NT2/D1 (cell line): ENCODE results near the gene CTIF.

Experiments used
- YY1 ChIP-seq: IDR thresholded peaks from 2 replicates; pipeline ENCODE4 v1.6.1; 2011; ENCODE audit not compliant: insufficient read length, insufficient read depth
- ZNF274 ChIP-seq: IDR thresholded peaks from 2 replicates; pipeline ENCODE4 v1.6.1; 2011; ENCODE audit warnings: mild to moderate bottlenecking, low read depth, low read length

DNA sequence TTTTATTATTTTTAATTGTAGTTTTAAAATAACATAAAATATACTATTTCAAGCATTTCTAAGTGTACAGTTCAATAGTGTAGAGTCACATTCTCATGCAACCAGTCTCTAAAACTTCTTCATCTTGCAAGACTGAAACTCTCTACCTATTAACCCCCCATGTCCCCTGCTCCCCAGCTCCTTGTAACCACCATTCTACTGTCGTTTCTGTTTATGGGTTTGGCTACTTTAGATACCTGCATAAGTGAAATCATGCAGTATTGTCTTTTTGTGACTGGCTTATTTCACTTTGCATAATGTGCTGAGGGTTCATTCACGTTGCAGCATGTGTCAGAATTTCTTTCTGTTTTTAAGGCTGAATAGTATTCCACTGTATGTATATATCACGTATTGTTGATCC is 272.6 kb downstream of the CTIF start:
- TF ChIP-seq YY1 (no peak), ZNF274 (no peak)
